H9 (cell line): ENCODE results near the gene MITD1. TPM values are rescaled to one million over a fixed set of nuclear protein-coding genes. Genes with fewer than 3 reads are reported as not detected.

Source experiments
- DNase-seq: peaks from one replicate; pipeline ENCODE4 v3.0.0-alpha.2; 2017
- H2AFZ ChIP-seq: one replicate; pipeline ENCODE4 v1.6.1; 2013; ENCODE audit warnings: mild to moderate bottlenecking, low read length, control low read depth, moderate library complexity
- H2AK5ac ChIP-seq: 2 replicates; pipeline ENCODE4 v1.6.1; 2013; ENCODE audit warnings: low read length, control low read depth, mixed read lengths; ENCODE audit not compliant: insufficient read length
- H2BK120ac ChIP-seq: one replicate; pipeline ENCODE4 v1.6.1; 2013; ENCODE audit warnings: low read depth, mild to moderate bottlenecking, low read length, control low read depth, inconsistent platforms; ENCODE audit not compliant: poor library complexity, severe bottlenecking
- H2BK12ac ChIP-seq: 2 replicates; pipeline ENCODE4 v1.6.1; 2013; ENCODE audit warnings: low read length, control low read depth, mixed read lengths, low read depth; ENCODE audit not compliant: insufficient read length
- H2BK15ac ChIP-seq: 2 replicates; pipeline ENCODE4 v1.6.1; 2013; ENCODE audit warnings: low read depth, low read length, control low read depth
- H2BK20ac ChIP-seq: one replicate; pipeline ENCODE4 v1.6.1; 2013; ENCODE audit warnings: low read depth, mild to moderate bottlenecking, low read length, control low read depth, inconsistent platforms; ENCODE audit not compliant: poor library complexity, severe bottlenecking
- H2BK5ac ChIP-seq: 2 replicates; pipeline ENCODE4 v1.6.1; 2013; ENCODE audit warnings: low read length, control low read depth, mixed read lengths; ENCODE audit not compliant: insufficient read length
- H3K14ac ChIP-seq: 2 replicates; pipeline ENCODE4 v1.6.1; 2013; ENCODE audit warnings: low read length, control low read depth; ENCODE audit not compliant: insufficient read depth
- H3K18ac ChIP-seq: 2 replicates; pipeline ENCODE4 v1.6.1; 2013; ENCODE audit warnings: low read depth, mild to moderate bottlenecking, mixed read lengths, low read length, control low read depth; ENCODE audit not compliant: insufficient read length
- H3K23ac ChIP-seq: 2 replicates; pipeline ENCODE4 v1.6.1; 2013; ENCODE audit warnings: low read length, control low read depth, mixed read lengths, low read depth; ENCODE audit not compliant: insufficient read length
- H3K23me2 ChIP-seq: 2 replicates; pipeline ENCODE4 v1.6.1; 2013; ENCODE audit warnings: low read depth, mild to moderate bottlenecking, mixed read lengths, low read length, control low read depth; ENCODE audit not compliant: insufficient read length, poor library complexity, severe bottlenecking
- H3K27ac ChIP-seq: 2 replicates; pipeline ENCODE4 v1.5.1; 2013; ENCODE audit warnings: low read length, control low read depth, mixed read lengths, low read depth; ENCODE audit not compliant: insufficient read length
- H3K27me3 ChIP-seq: 2 replicates; pipeline ENCODE4 v1.6.1; 2013; ENCODE audit warnings: low read length, control low read depth, inconsistent platforms; ENCODE audit not compliant: insufficient read depth
- H3K4ac ChIP-seq: 2 replicates; pipeline ENCODE4 v1.6.1; 2013; ENCODE audit warnings: low read depth, mild to moderate bottlenecking, control low read depth, inconsistent platforms, low read length, moderate library complexity
- H3K4me1 ChIP-seq: 2 replicates; pipeline ENCODE4 v1.6.1; 2013; ENCODE audit warnings: low read length, control low read depth, inconsistent platforms; ENCODE audit not compliant: insufficient read depth
- H3K4me2 ChIP-seq: 2 replicates; pipeline ENCODE4 v1.6.1; 2013; ENCODE audit warnings: low read length, control low read depth, mixed read lengths; ENCODE audit not compliant: insufficient read length, insufficient read depth
- H3K56ac ChIP-seq: 2 replicates; pipeline ENCODE4 v1.6.1; 2013; ENCODE audit warnings: low read depth, mild to moderate bottlenecking, mixed read lengths, low read length, control low read depth; ENCODE audit not compliant: insufficient read length
- H3K79me1 ChIP-seq: 2 replicates; pipeline ENCODE4 v1.6.1; 2013; ENCODE audit warnings: low read depth, mild to moderate bottlenecking, moderate library complexity, low read length, control low read depth, inconsistent platforms; ENCODE audit not compliant: insufficient read depth, poor library complexity, severe bottlenecking
- H3K79me2 ChIP-seq: 2 replicates; pipeline ENCODE4 v1.6.1; 2013; ENCODE audit warnings: low read length, control low read depth, inconsistent platforms; ENCODE audit not compliant: insufficient read depth
- H3K9ac ChIP-seq: 2 replicates; pipeline ENCODE4 v1.6.1; 2013; ENCODE audit warnings: low read length, control low read depth, mixed read lengths; ENCODE audit not compliant: insufficient read length; ENCODE audit errors: extremely low read depth
- H3K9me3 ChIP-seq: one replicate; pipeline ENCODE4 v1.6.1; 2013; ENCODE audit warnings: low read depth, low read length, inconsistent platforms; ENCODE audit not compliant: control insufficient read depth
- H3T11ph ChIP-seq: one replicate; pipeline ENCODE4 v1.6.1; 2013; ENCODE audit warnings: mild to moderate bottlenecking, low read length, control low read depth, inconsistent platforms
- H4K20me1 ChIP-seq: one replicate; pipeline ENCODE4 v1.6.1; 2013; ENCODE audit not compliant: control insufficient read depth, insufficient read length, insufficient read depth
- H4K5ac ChIP-seq: 2 replicates; pipeline ENCODE4 v1.6.1; 2013; ENCODE audit warnings: low read depth, mild to moderate bottlenecking, mixed read lengths, low read length, control low read depth; ENCODE audit not compliant: insufficient read length
- H4K8ac ChIP-seq: replicated peaks from 2 replicates; pipeline ENCODE4 v1.6.1; 2013; ENCODE audit warnings: low read length, control low read depth, mixed read lengths, low read depth; ENCODE audit not compliant: insufficient read length
- H4K91ac ChIP-seq: 2 replicates; pipeline ENCODE4 v1.6.1; 2013; ENCODE audit warnings: low read depth, mild to moderate bottlenecking, moderate library complexity, mixed read lengths, low read length, control low read depth; ENCODE audit not compliant: insufficient read length
- H3K27ac Mint-ChIP-seq, 3 experiments: 2 replicates in 2 of 3; 3 replicates in 1 of 3; pipeline ENCODE4 v1.8.0; 2020 to 2021; ENCODE audit warnings: mixed read lengths in 3 of 3, mild to moderate bottlenecking in 1 of 3, moderate library complexity in 1 of 3
- H3K27me3 Mint-ChIP-seq: 2 replicates; pipeline ENCODE4 v1.8.0; 2021; ENCODE audit warnings: low read depth, mild to moderate bottlenecking, moderate library complexity, mixed read lengths
- H3K36me3 Mint-ChIP-seq, 3 experiments: 2 replicates in 2 of 3; 3 replicates in 1 of 3; pipeline ENCODE4 v1.8.0; 2020 to 2021; ENCODE audit warnings: low read depth in 3 of 3, mixed read lengths in 3 of 3; ENCODE audit not compliant: insufficient read depth in 1 of 3
- H3K4me1 Mint-ChIP-seq, 2 experiments: 2 replicates each; pipeline ENCODE4 v1.8.0; 2020; ENCODE audit warnings: mixed read lengths in 2 of 2
- H3K4me3 Mint-ChIP-seq, 2 experiments: 2 replicates in 1 of 2; 3 replicates in 1 of 2; pipeline ENCODE4 v1.8.0; 2020 to 2021; ENCODE audit warnings: mild to moderate bottlenecking in 2 of 2, mixed read lengths in 2 of 2, moderate library complexity in 1 of 2
- H3K9me3 Mint-ChIP-seq, 2 experiments: 2 replicates in 1 of 2; 3 replicates in 1 of 2; pipeline ENCODE4 v1.8.0; 2020; ENCODE audit warnings: mild to moderate bottlenecking in 2 of 2, mixed read lengths in 2 of 2, moderate library complexity in 1 of 2
- WGBS: extraction: QIAGEN DNeasy Blood & Tissue Kit; methylation state at CpG from one replicate; pipeline ENCODE4 v1.1.7; 2013; ENCODE audit warnings: missing lambda C conversion rate, low lambda C conversion rate, mixed read lengths; ENCODE audit not compliant: insufficient read length; ENCODE audit errors: extremely low coverage; 5-methylcytosine and 5-hydroxymethylcytosine counted together
- total RNA-seq: library from RNA; stranded (reverse); gene quantifications from 2 replicates; pipeline ENCODE4 v1.2.1, GENCODE V29; 2021
- TF ChIP-seq, protein P1 (sequence below): fragments of 200-600 bp; sonication (generic); conservative IDR thresholded peaks from 3 replicates; pipeline ENCODE4 v1.8.0; 2021; ENCODE audit warnings: antibody characterized with exemption, mild to moderate bottlenecking

MITD1 gene
- total RNA-seq, 1 experiment from 2014 or later, result 35.2 TPM

GRCh38 chr2:99169534-99169933 is 11.3 kb downstream of the MITD1 start:
- WGBS, result no CpG with 5 or more reads among the region's 1 CpG
- no peak overlapping the region for H3K18ac ChIP-seq

More at GRCh38 chr2:99169534-99169933, 11.3 kb downstream of the MITD1 start:
- no peak overlapping the region for H3K14ac ChIP-seq
- Mint-ChIP-seq H3K4me1 (no peaks in the 10 kb centered on the region), H3K27me3 (no peaks in the 10 kb centered on the region), H3K4me3 (no peak overlapping the region), H3K9me3 (no peaks in the 10 kb centered on the region), H3K27ac (no peak overlapping the region), H3K36me3 (peaks cover 2 to 51% (median 17%) of the 10 kb centered on the region in 3 experiments; a peak in 5 of 7 replicates)
- H3K4me1 ChIP-seq, result no peaks in the 10 kb centered on the region
- no peaks in the 10 kb centered on the region for H3K23me2 ChIP-seq
- TF ChIP-seq, protein P1, sequence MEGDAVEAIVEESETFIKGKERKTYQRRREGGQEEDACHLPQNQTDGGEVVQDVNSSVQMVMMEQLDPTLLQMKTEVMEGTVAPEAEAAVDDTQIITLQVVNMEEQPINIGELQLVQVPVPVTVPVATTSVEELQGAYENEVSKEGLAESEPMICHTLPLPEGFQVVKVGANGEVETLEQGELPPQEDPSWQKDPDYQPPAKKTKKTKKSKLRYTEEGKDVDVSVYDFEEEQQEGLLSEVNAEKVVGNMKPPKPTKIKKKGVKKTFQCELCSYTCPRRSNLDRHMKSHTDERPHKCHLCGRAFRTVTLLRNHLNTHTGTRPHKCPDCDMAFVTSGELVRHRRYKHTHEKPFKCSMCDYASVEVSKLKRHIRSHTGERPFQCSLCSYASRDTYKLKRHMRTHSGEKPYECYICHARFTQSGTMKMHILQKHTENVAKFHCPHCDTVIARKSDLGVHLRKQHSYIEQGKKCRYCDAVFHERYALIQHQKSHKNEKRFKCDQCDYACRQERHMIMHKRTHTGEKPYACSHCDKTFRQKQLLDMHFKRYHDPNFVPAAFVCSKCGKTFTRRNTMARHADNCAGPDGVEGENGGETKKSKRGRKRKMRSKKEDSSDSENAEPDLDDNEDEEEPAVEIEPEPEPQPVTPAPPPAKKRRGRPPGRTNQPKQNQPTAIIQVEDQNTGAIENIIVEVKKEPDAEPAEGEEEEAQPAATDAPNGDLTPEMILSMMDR, result no peak
- H3K23ac ChIP-seq, result no peak overlapping the region
- peaks cover 3% of the 10 kb centered on the region for H3K79me1 ChIP-seq
- no peaks in the 10 kb centered on the region for H3K27me3 ChIP-seq
- no peak overlapping the region for H3K4ac ChIP-seq
- no peak overlapping the region for H3K9ac ChIP-seq
- H4K8ac ChIP-seq, result no peak overlapping the region
- no peak overlapping the region for H4K5ac ChIP-seq
- no peak overlapping the region for H2BK120ac ChIP-seq
- H4K20me1 ChIP-seq, result no peaks in the 10 kb centered on the region
- no peak overlapping the region for H3K4me2 ChIP-seq
- no peak for DNase-seq
- H2AFZ ChIP-seq, result no peak overlapping the region
- H2BK15ac ChIP-seq, result no peak overlapping the region
- no peaks in the 10 kb centered on the region for H3K9me3 ChIP-seq
- no peak overlapping the region for H2BK5ac ChIP-seq
- H2BK12ac ChIP-seq, result no peak overlapping the region
- H3K27ac ChIP-seq, result no peak overlapping the region
- H3K56ac ChIP-seq, result no peak overlapping the region
- no peak overlapping the region for H2BK20ac ChIP-seq
- H3K79me2 ChIP-seq, result no peaks in the 10 kb centered on the region
- no peak overlapping the region for H3T11ph ChIP-seq
- H2AK5ac ChIP-seq, result no peak overlapping the region
- H4K91ac ChIP-seq, result no peak overlapping the region
